Measurements from ENCODE around the gene PSMG2. TPM values are rescaled to one million over a fixed set of nuclear protein-coding genes. Genes with fewer than 3 reads are reported as not detected.

The PSMG2 gene
- total and polyA plus RNA-seq, 2 of the 4 experiments (the other 2 are of a cell fraction): 34.4 to 59.5 TPM

DNA sequence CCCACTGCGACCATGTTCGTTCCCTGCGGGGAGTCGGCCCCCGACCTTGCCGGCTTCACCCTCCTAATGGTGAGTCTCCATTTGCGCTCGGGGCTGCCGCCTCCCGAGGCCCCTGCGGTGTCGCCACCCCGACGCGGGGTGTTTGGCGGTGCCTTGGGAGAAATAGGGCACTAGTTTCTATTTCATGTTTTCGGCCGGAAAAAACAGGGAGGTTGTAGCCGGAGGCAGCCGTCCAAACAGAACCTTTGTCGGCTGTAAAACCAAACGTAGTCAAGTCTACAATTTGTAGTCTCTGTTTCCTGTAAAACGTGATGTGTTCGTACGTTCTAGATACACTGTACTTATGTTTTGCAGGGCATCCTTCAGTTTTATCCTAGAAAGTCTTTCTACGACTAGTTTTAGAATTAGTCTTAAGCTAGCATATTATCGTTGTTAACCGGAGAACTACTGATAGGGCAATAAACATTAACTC, 290 bp downstream of the PSMG2 start:
- no peaks in the 10 kb centered on the region for H3K9me3 ChIP-seq (ENCODE audit: control insufficient read depth, insufficient read depth, low read length)
- peaks cover 4% of the 10 kb centered on the region; the same call in 1 of the 2 replicates for H3K4me1 ChIP-seq (ENCODE audit: control insufficient read depth, insufficient read depth, low read length)
- H3K56ac ChIP-seq (ENCODE audit: extremely low read depth, insufficient read depth, low read length): peak overlapping the region; percentile 91
- peak overlapping the region; percentile 89 for H3K4me3 ChIP-seq (ENCODE audit: insufficient read depth, low read depth, low read length)
- peak overlapping the region; percentile 86 for H3K14ac ChIP-seq (replicated peaks; ENCODE audit: low read depth, low read length)
- no peak for DNase-seq
- no peaks in the 10 kb centered on the region; the same call in 1 of the 2 replicates for H4K20me1 ChIP-seq (ENCODE audit: insufficient read depth, low read length)
- peak overlapping the region; percentile 76 for H4K5ac ChIP-seq (ENCODE audit: low read depth, low read length)
- H3K18ac ChIP-seq (ENCODE audit: low read depth, low read length): peak overlapping the region; percentile 29; the same call in 1 of the 2 replicates
- peak overlapping the region; percentile 100 for H2AFZ ChIP-seq (replicated peaks; ENCODE audit: low read length, poor library complexity)
- dilution Hi-C loops (cut with HindIII; ENCODE audit: low sequenced_read_pairs, unreplicated experiment) (no loop called here), intact Hi-C loops (cut with micrococcal nuclease) (no loop called here), in situ Hi-C loops (cut with MboI; ENCODE audit: low sequenced_read_pairs) (no loop called here)
- H3K79me1 ChIP-seq (ENCODE audit: low read depth in 1 of 2, low read length in 2 of 2): peaks cover 21 to 37% of the 10 kb centered on the region in 2 experiments
- no peaks in the 10 kb centered on the region for H3K9me1 ChIP-seq (ENCODE audit: insufficient read depth, low read length)
- H2BK120ac ChIP-seq (ENCODE audit: low read depth, low read length): peak overlapping the region; percentile 68
- 0 out of 2 replicates have a peak overlapping the region, but pooled peaks have one; percentile 21 for H2AK5ac ChIP-seq (ENCODE audit: low read depth, low read length)
- H4K8ac ChIP-seq (ENCODE audit: low read depth in 2 of 2, low read length in 2 of 2): peak overlapping the region; percentile 93 to 97
- H2BK15ac ChIP-seq (ENCODE audit: low read depth, low read length): no peak overlapping the region; the same call in 2 of the 3 replicates
- H4K91ac ChIP-seq (ENCODE audit: insufficient read depth, low read depth, low read length): peak overlapping the region; percentile 75
- peak overlapping the region; percentile 97 for H2AK9ac ChIP-seq (replicated peaks; ENCODE audit: low read depth, low read length, poor library complexity)
- H3K27ac ChIP-seq (ENCODE audit: insufficient read depth, low read length): peak overlapping the region; percentile 98
- POLR2A ChIA-PET (ENCODE audit: unreplicated experiment): interaction anchor here (0.6 kb wide), 1 partner anchor 16 kb away, joined by 4 read pairs; no protein-coding TSS in a partner anchor
- CTCF ChIA-PET: no interaction called here
- H3K27me3 ChIP-seq (ENCODE audit: control insufficient read depth, insufficient read depth, low read length): no peaks in the 10 kb centered on the region
- 0% methylated on average over 6 of the region's 28 CpGs; no CpG with 5 or more reads in 1 of the 2 experiments for WGBS, 2 experiments (ENCODE audit: extremely low coverage in 2 of 2, insufficient read length in 1 of 2)
- peak overlapping the region; percentile 95 for H3K23ac ChIP-seq (ENCODE audit: low read depth, low read length)
- no TSS peak for BruUV-seq (replicated peaks)
- TF ChIP-seq MAZ (IDR thresholded peaks at IDR 0.05; ENCODE audit: borderline replicate concordance, low read depth, low read length) (no peak), NFE2L2 (IDR thresholded peaks at IDR 0.05; ENCODE audit: low read depth, low read length) (no peak), CEBPB (IDR thresholded peaks at IDR 0.05; ENCODE audit: low read depth, low read length) (no peak), CTCF (conservative IDR thresholded peaks at IDR 0.05; ENCODE audit: low read depth, low read length) (no peak; the same call in 1 of the 2 replicates), MAFK (IDR thresholded peaks at IDR 0.05; ENCODE audit: low read depth, low read length) (no peak), POLR2A (IDR thresholded peaks at IDR 0.05; ENCODE audit: low read depth, low read length) (no peak), BHLHE40 (IDR thresholded peaks at IDR 0.05; ENCODE audit: low read depth, low read length) (no peak), RCOR1 (IDR thresholded peaks at IDR 0.05; ENCODE audit: insufficient replicate concordance, low read length) (no peak), USF2 (IDR thresholded peaks at IDR 0.05; ENCODE audit: low read depth, low read length) (no peak), MXI1 (IDR thresholded peaks at IDR 0.05; ENCODE audit: borderline replicate concordance, low read depth, low read length) (no peak), RFX5 (IDR thresholded peaks at IDR 0.05; ENCODE audit: low read depth, low read length) (no peak), CHD1 (IDR thresholded peaks at IDR 0.05; ENCODE audit: low read depth, low read length) (no peak)
- H2BK5ac ChIP-seq (ENCODE audit: low read depth, low read length, poor library complexity, severe bottlenecking): peak overlapping the region; percentile 99
- peak overlapping the region; percentile 83 for H3K4ac ChIP-seq (ENCODE audit: low read depth, low read length)
- H3K4me2 ChIP-seq (ENCODE audit: low read depth, low read length): peak overlapping the region; percentile 97; the same call in 1 of the 2 replicates
- H2BK20ac ChIP-seq (ENCODE audit: low read depth, low read length): no peak overlapping the region
- peaks cover 5% of the 10 kb centered on the region for H3K36me3 ChIP-seq (ENCODE audit: control insufficient read depth, insufficient read depth, low read length)
- ATAC-seq (ENCODE audit: low read depth): no peak
- H3K9ac ChIP-seq (ENCODE audit: low read depth, low read length): peak overlapping the region; percentile 95

All from IMR-90 (cell line).